Left colon (tissue), 2 donors: Measurements from ENCODE around the gene SURF6. TPM values are rescaled to one million over a fixed set of nuclear protein-coding genes. Genes with fewer than 3 reads are reported as not detected.
"Not testable (repeated sequence)": the region's sequence is repeated elsewhere in the genome, so short reads cannot be mapped to it uniquely, and the experiment has no call there.

ENCODE experiments used
- ATAC-seq: fragments of 200-7000 bp; cut with Tn5 transposase; one replicate; pipeline ENCODE4 v1.9.1; 2020; ENCODE audit warnings: mild to moderate bottlenecking, moderate library complexity
- DNase-seq, 2 donors: peaks; one replicate each; pipeline ENCODE4 v3.0.0-alpha.2; 2020
- intact Hi-C, 2 donors: fragments of 100-400 bp; cut with DNase I in 1 of 2; cut with micrococcal nuclease in 1 of 2; formaldehyde crosslinking; loops; one replicate each; pipeline versions ENCODE4 v1.11.2 to v1.14.0; 2022; cut with DNase I, micrococcal nuclease
- total RNA-seq, 2 donors: library from RNA; stranded (reverse); fragmentation: NEBNext Ultra II Directional; extraction: Animal tissue kit (Norgen Biotek cat#: 25700); gene quantifications; one replicate each; pipeline ENCODE4 v1.2.1, GENCODE V29; 2021
- donor health status: DM: no; HTN: no; CAD: no.
- donor health status: DM: yes; HTN: yes; CAD: no.

The SURF6 gene
- total RNA-seq, 2 donors from 2014 or later, result 24.1 to 27.8 TPM

- intact Hi-C loops, result no loop called here
- DNase-seq, result peak in 1 of 2 donors; percentile 44
- ATAC-seq, result no peak
Measured at GRCh38 chr9:133351908-133352634, 16.1 kb upstream of the SURF6 start.

- no peak for DNase-seq
- no peak for ATAC-seq
- intact Hi-C loops, result no loop called here
Measured at GRCh38 chr9:133351526-133351907, 15.5 kb upstream of the SURF6 start.

GRCh38 chr9:133349965-133350616, 14.1 kb upstream of the SURF6 start:
- intact Hi-C loops, result no loop called here
- ATAC-seq (no peak), DNase-seq (no peak)

- intact Hi-C loops, result no loop called here
Measured at GRCh38 chr9:133348718-133349573, 13.0 kb upstream of the SURF6 start.

GRCh38 chr9:133347985-133348717, 12.2 kb upstream of the SURF6 start, which contains the start of the genes MED22 and RPL7A:
Gene MED22 (minus strand): TSS chr9:133348131. CDS start chr9:133346662, 1,469 bp downstream.
Gene RPL7A (plus strand): TSS chr9:133348218. CDS start chr9:133348244, 26 bp downstream.
- DNase-seq (peak; percentile 95 to 96), ATAC-seq (peak; percentile 89)
- intact Hi-C loops, result no loop called here

More at GRCh38 chr9:133348718-133349573, 13.0 kb upstream of the SURF6 start:
- peak; percentile 2 for ATAC-seq
- DNase-seq, result no peak

GRCh38 chr9:133347515-133347984, 11.6 kb upstream of the SURF6 start:
- DNase-seq (peak in 1 of 2 donors; percentile 54), ATAC-seq (peak; percentile 69)
- intact Hi-C loops, result no loop called here

- ATAC-seq (no peak), DNase-seq (no peak)
- intact Hi-C loops, result no loop called here
Measured at GRCh38 chr9:133346021-133346785, 10.2 kb upstream of the SURF6 start.

- DNase-seq (no peak), ATAC-seq (no peak)
- intact Hi-C loops, result no loop called here
Measured at GRCh38 chr9:133345596-133345995, 9.6 kb upstream of the SURF6 start.

- intact Hi-C loops, result no loop called here
- ATAC-seq (no peak), DNase-seq (no peak)
Measured at GRCh38 chr9:133344979-133345378, 9.0 kb upstream of the SURF6 start.

- ATAC-seq, result no peak
- DNase-seq, result no peak
- intact Hi-C loops, result no loop called here
Measured at GRCh38 chr9:133344071-133344470, 8.1 kb upstream of the SURF6 start.

GRCh38 chr9:133342570-133342969, 6.6 kb upstream of the SURF6 start:
- ATAC-seq, result no peak

GRCh38 chr9:133342069-133342406, 6.0 kb upstream of the SURF6 start:
- peak; percentile 28 for ATAC-seq
- intact Hi-C loops, result no loop called here

More at GRCh38 chr9:133342570-133342969, 6.6 kb upstream of the SURF6 start:
- intact Hi-C loops, result no loop called here
- DNase-seq, result no peak

GRCh38 chr9:133341369-133342068, 5.5 kb upstream of the SURF6 start:
- DNase-seq (peak; percentile 46 to 63), ATAC-seq (peak; percentile 27)
- intact Hi-C loops, result no loop called here

More at GRCh38 chr9:133342069-133342406, 6.0 kb upstream of the SURF6 start:
- no peak for DNase-seq

- intact Hi-C loops, result no loop called here
- no peak for ATAC-seq
Measured at GRCh38 chr9:133340916-133341315, 4.9 kb upstream of the SURF6 start.

GRCh38 chr9:133340256-133340655, 4.3 kb upstream of the SURF6 start:
- DNase-seq (no peak), ATAC-seq (no peak)
- intact Hi-C loops, result no loop called here

More at GRCh38 chr9:133340916-133341315, 4.9 kb upstream of the SURF6 start:
- DNase-seq, result no peak

GRCh38 chr9:133339641-133340040, 3.7 kb upstream of the SURF6 start:
- intact Hi-C loops, result loop anchor here in 1 of 2 donors (10.0 kb wide), 1 partner anchor 155 kb away; no protein-coding TSS in a partner anchor
- ATAC-seq (no peak), DNase-seq (no peak)

GRCh38 chr9:133334888-133335287, 1.1 kb downstream of the SURF6 start:
- not testable (repeated sequence) for ATAC-seq
- peak in 1 of 2 donors; percentile 19 for DNase-seq
- intact Hi-C loops, result loop anchor here in 1 of 2 donors (10.0 kb wide), 1 partner anchor 150 kb away; no protein-coding TSS in a partner anchor
